HG03520 (cell line): ENCODE data around the gene HNRNPUL2.
"Not testable (repeated sequence)": the region's sequence is repeated elsewhere in the genome, so short reads cannot be mapped to it uniquely, and the experiment has no call there.

Source experiments
- ATAC-seq: cut with Tn5 transposase; IDR thresholded peaks from one replicate; pipeline ENCODE4 v1.9.1; 2021; ENCODE audit warnings: mild to moderate bottlenecking, moderate library complexity; ENCODE audit not compliant: unreplicated experiment

HNRNPUL2 gene

GRCh38 chr11:62705880-62706849, 21.1 kb downstream of the HNRNPUL2 start:
- peak; percentile 52 for ATAC-seq

DNA sequence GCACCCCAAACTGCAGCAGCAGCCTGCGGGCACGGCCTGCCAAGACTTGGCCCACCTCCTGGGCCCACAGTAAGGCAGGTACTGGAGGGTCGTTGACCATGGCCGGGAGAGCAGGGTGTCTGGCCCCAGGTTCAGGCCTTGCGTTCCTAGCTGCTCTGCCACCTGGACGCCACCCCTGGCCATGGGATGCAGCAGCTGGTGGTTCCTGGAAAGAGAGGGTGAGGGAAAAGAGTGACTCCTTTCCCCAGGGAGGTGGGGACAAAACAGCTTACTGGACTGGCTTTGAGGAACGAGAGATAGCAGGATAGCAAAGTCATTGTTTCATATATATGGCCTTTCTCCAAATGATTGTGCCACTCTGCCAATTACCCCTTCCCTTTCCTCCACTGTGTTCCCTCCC, 21.8 kb downstream of the HNRNPUL2 start:
- ATAC-seq, result no peak

DNA sequence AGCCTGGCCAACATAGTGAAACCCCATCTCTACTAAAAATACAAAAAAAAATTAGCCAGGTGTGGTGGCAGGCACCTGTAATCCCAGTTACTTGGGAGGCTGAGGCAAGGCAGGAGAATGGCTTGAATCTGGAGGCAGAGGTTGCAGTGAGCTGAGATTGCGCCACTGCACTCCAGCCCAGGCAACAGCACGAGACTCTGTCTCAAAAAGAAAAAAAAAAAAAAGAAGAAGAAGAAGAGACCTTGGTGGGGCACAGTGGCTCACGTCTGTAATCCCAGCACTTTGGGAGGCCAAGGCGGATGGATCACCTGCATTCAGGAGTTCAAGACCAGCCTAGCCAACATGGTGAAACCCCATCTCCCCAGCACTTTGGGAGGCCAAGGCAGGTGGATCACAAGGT, 23.3 kb downstream of the HNRNPUL2 start:
- ATAC-seq, result not testable (repeated sequence)

- no peak for ATAC-seq
Measured at GRCh38 chr11:62702246-62702645, 25.0 kb downstream of the HNRNPUL2 start.

DNA sequence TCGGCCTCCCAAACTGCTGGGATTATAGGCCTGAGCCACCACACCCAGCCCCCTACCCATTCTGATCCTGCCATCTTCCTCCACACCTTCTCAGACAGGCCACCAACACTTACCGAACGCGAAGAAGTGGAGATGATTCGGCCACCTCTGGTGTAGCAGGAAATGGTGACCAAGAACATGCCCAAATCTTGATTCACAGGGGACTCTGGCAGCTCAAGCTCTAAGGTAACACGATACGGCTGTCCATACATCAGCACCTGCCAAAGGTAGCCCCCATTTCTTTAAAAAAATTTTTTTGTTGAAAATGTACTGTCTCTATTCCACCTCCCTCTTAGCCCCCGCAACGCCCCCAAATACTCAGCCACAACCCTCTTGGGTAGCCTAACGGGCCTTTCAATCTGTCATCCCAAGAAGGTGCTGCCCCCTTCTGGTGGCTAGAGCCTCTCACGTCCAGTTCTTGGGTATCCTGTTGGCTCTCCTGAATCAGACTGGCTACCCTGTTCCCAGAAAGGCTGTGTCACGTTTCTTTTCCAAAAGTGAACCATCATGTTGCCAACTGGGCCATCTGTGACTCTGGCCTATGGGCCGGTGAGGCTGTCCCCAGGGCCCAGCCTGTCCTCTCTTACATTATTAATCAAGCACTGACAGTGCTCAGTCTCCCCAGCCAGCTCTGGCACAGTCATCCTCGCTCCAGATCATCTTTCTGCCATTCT, 32.6 kb downstream of the HNRNPUL2 start:
- no peak for ATAC-seq

GRCh38 chr11:62693624-62694023, 33.6 kb downstream of the HNRNPUL2 start:
- ATAC-seq, result not testable (repeated sequence)

- ATAC-seq, result no peak
Measured at GRCh38 chr11:62689421-62690183, 37.7 kb downstream of the HNRNPUL2 start, which contains the start of gene LRRN4CL. Gene LRRN4CL, minus strand, starts transcription at chr11:62689530. Its CDS starts 1,022 bp downstream, at chr11:62688508.

GRCh38 chr11:62688491-62688890, 38.8 kb downstream of the HNRNPUL2 start:
- ATAC-seq, result no peak

GRCh38 chr11:62687508-62688396, 39.5 kb downstream of the HNRNPUL2 start:
- no peak for ATAC-seq

GRCh38 chr11:62682518-62682917, 44.7 kb downstream of the HNRNPUL2 start:
- ATAC-seq, result no peak

DNA sequence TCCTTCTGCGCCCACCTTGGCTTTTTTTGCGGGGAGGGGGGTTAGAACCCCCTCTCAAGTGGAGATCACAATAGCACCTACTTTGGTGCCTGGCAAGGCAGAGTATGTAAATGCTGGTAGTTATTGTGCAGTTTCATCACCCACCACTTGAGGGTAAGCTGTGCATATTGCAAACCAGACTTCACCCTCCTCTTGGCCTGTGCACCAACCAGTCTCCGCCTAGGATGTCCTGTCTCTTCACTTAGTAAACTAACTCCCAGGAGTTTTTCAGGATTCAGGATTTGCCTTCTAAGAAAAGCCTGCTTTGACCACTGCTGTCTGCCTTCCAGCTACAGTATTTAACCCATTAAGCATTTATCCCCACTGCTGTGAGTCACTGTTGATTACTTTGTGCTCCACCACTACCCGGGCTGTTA, 46.4 kb downstream of the HNRNPUL2 start:
- peak; percentile 50 for ATAC-seq

GRCh38 chr11:62678770-62679696, 48.2 kb downstream of the HNRNPUL2 start, which contains the start of gene UBXN1:
Gene UBXN1, minus strand, starts transcription at chr11:62679073. Its CDS starts 150 bp downstream, at chr11:62678923.
- ATAC-seq, result peak; percentile 51

DNA sequence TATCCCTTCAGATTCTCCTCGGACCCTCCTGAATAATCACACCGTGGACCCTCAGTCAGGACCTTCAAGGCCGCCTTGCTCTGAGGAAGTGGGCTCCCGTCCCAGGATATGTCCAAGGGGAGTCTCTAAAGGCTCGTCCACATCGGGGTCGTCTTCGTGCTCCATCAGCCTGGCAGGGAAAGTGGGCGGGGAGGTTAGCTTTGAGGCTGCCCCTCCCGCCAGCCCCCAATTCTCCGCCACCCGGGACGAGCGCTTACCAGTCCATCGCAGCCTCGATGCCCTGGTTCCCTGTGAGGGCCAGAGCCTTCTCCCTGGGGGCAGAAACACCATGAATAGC, 48.9 kb downstream of the HNRNPUL2 start:
- ATAC-seq, result no peak

GRCh38 chr11:62677714-62678113, 49.5 kb downstream of the HNRNPUL2 start:
- ATAC-seq, result no peak

DNA sequence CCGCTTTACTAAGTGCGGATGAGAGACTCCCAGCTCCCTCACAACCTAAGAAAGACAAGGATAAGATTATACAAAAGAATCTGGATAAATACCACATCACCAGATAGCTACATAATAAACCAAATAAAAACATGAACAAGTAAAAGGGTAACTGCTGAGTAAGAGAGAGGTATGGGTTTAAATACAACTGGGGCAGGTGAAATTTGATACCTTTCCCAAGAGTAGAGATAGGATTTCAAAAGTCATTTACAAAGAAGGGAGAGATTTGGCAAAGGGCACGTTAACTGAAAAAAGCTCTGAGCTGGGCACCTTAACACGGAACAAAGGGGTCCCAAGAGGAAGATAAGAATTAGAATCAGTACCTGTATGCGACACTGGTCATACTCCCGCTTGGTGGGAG, 50.1 kb downstream of the HNRNPUL2 start:
- ATAC-seq, result no peak

DNA sequence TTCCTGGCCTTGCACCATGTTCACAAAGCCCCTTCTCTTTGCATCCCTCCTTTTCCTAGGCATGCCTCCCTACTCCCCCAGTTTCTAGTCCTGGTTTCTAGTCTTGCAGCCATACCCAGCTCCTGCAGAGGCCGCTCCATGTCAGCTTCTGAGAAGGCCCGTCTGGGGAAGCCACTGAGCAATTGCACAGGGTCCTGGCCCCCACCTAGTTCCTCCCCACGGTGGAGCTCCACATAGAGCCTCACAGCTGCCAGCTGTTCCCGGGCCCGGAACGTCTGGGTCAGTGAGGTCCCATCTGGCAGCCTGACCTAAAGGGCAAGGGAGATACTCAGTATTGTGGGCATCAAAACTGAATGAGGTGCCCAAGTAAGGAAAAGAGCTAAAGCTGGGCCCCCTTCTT, 50.6 kb downstream of the HNRNPUL2 start:
- no peak for ATAC-seq

DNA sequence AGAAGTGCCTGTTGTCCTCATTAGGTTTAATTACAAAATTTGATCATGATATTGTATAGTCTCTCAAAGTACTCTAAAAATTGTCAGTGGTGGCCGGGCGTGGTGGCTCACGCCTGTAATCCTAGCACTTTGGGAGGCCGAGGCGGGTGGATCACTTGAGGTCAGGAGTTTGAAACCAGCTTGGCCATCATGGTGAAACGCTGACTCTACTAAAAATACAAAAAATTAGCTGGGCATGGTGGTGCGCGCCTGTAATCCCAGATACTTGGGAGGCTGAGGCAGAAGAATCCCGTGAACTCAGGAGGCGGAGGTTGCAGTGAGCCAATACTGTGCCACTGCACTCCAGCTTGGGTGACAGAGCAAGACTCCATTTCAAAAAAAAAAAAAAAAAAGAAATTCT, 51.8 kb downstream of the HNRNPUL2 start:
- not testable (repeated sequence) for ATAC-seq

- no peak for ATAC-seq
Measured at GRCh38 chr11:62673196-62673525, 54.1 kb downstream of the HNRNPUL2 start.
